HepG2 (cell line): ENCODE results near the gene DDX50. TPM values are rescaled to one million over a fixed set of nuclear protein-coding genes. Genes with fewer than 3 reads are reported as not detected.

ENCODE experiments used
- BRD4 ChIP-seq: sonication (generic); formaldehyde crosslinking; IDR thresholded peaks from 2 replicates; pipeline ENCODE4 v1.4.0; 2020; ENCODE audit warnings: missing genetic modification reagents
- EZH2 ChIP-seq: conservative IDR thresholded peaks from 2 replicates; pipeline ENCODE4 v1.6.1; 2012; ENCODE audit warnings: mild to moderate bottlenecking, low read depth, low read length, moderate library complexity
- FOXO4 ChIP-seq: sonication (generic); formaldehyde crosslinking; conservative IDR thresholded peaks from 2 replicates; pipeline ENCODE4 v1.8.1; 2023; ENCODE audit warnings: missing genetic modification reagents
- NFKB2 ChIP-seq: sonication (generic); formaldehyde crosslinking; IDR thresholded peaks from 2 replicates; pipeline ENCODE4 v1.4.0; 2020; ENCODE audit warnings: missing genetic modification reagents, borderline replicate concordance
- NR2F6 ChIP-seq, 2 experiments: IDR thresholded peaks; 2 replicates each; pipeline ENCODE4 v1.6.1; 2016; ENCODE audit warnings: antibody characterized with exemption in 1 of 2, mild to moderate bottlenecking in 1 of 2
- PAF1 ChIP-seq: IDR thresholded peaks from 2 replicates; pipeline ENCODE4 v1.6.1; 2016; ENCODE audit warnings: missing genetic modification reagents, missing compliant biosample characterization
- PHF5A ChIP-seq: IDR thresholded peaks from one replicate; pipeline ENCODE4 v1.6.1; 2018; ENCODE audit warnings: low read depth, missing genetic modification reagents; ENCODE audit not compliant: unreplicated experiment
- RAD51 ChIP-seq: fragments of 450-650 bp; IDR thresholded peaks from 2 replicates; pipeline ENCODE4 v1.6.1; 2016; ENCODE audit warnings: borderline replicate concordance
- RXRB ChIP-seq: IDR thresholded peaks from 2 replicates; pipeline ENCODE4 v1.6.1; 2016; ENCODE audit warnings: borderline replicate concordance, missing genetic modification reagents, missing compliant biosample characterization
- SETDB1 ChIP-seq: sonication (generic); formaldehyde crosslinking; IDR thresholded peaks from 2 replicates; pipeline ENCODE4 v1.5.1; 2020; ENCODE audit warnings: missing genetic modification reagents, mild to moderate bottlenecking, borderline replicate concordance
- SIN3B ChIP-seq: fragments of 150-350 bp; IDR thresholded peaks from 2 replicates; pipeline ENCODE4 v1.6.1; 2014; ENCODE audit warnings: low read length
- SNRNP70 ChIP-seq: fragments of 200-400 bp; formaldehyde crosslinking; IDR thresholded peaks from 2 replicates; pipeline ENCODE4 v1.6.1; 2017; ENCODE audit warnings: mild to moderate bottlenecking, low read depth, low read length, moderate library complexity
- THAP7 ChIP-seq: sonication (generic); formaldehyde crosslinking; IDR thresholded peaks from 2 replicates; pipeline ENCODE4 v1.8.1; 2023; ENCODE audit warnings: mild to moderate bottlenecking, missing genetic modification reagents
- TRIM24 ChIP-seq: sonication (generic); formaldehyde crosslinking; IDR thresholded peaks from 2 replicates; pipeline ENCODE4 v1.8.0; 2022; ENCODE audit warnings: mild to moderate bottlenecking, missing genetic modification reagents
- ZBTB46 ChIP-seq: sonication (generic); formaldehyde crosslinking; IDR thresholded peaks from 2 replicates; pipeline ENCODE4 v1.4.0; 2020; ENCODE audit warnings: mild to moderate bottlenecking, missing genetic modification reagents, borderline replicate concordance
- ZNF230 ChIP-seq: sonication (generic); formaldehyde crosslinking; IDR thresholded peaks from 2 replicates; pipeline ENCODE4 v1.4.0; 2020; ENCODE audit warnings: mild to moderate bottlenecking, missing genetic modification reagents
- ZNF276 ChIP-seq: sonication (generic); formaldehyde crosslinking; IDR thresholded peaks from 2 replicates; pipeline ENCODE4 v1.4.0; 2020; ENCODE audit warnings: mild to moderate bottlenecking, low read depth, missing genetic modification reagents
- ZNF597 ChIP-seq: sonication (generic); formaldehyde crosslinking; IDR thresholded peaks from 2 replicates; pipeline ENCODE4 v1.5.0; 2020; ENCODE audit warnings: missing genetic modification reagents
- ZNF629 ChIP-seq: sonication (generic); formaldehyde crosslinking; conservative IDR thresholded peaks from 2 replicates; pipeline ENCODE4 v1.5.0; 2020; ENCODE audit warnings: missing genetic modification reagents
- ZNF652 ChIP-seq: IDR thresholded peaks from 2 replicates; pipeline ENCODE4 v1.6.1; 2016; ENCODE audit warnings: low read depth, borderline replicate concordance
- ZNF7 ChIP-seq: IDR thresholded peaks from 2 replicates; pipeline ENCODE4 v1.6.1; 2016; ENCODE audit warnings: missing biosample characterization, missing genetic modification reagents
- ZNF747 ChIP-seq: sonication (generic); formaldehyde crosslinking; IDR thresholded peaks from 2 replicates; pipeline ENCODE4 v1.8.1; 2023; ENCODE audit warnings: missing genetic modification reagents, mild to moderate bottlenecking, borderline replicate concordance
- ZNF777 ChIP-seq: sonication (generic); formaldehyde crosslinking; IDR thresholded peaks from 2 replicates; pipeline ENCODE4 v1.4.0; 2020; ENCODE audit warnings: missing genetic modification reagents
- ZSCAN30 ChIP-seq: sonication (generic); formaldehyde crosslinking; IDR thresholded peaks from 2 replicates; pipeline ENCODE4 v1.5.0; 2020; ENCODE audit warnings: mild to moderate bottlenecking, missing genetic modification reagents
- polyA plus RNA-seq, 8 experiments: library from polyadenylated mRNA; depleted of rRNA in 3 of 8; stranded (reverse) in 7 of 8; unstranded in 1 of 8; fragments of >200 nt; fragmentation: Illumina TruSeq in 4 of 8; extraction: Trizol in 4 of 8; gene quantifications; 2 replicates each; pipeline versions ENCODE4 v1.2.1 to v1.2.3, GENCODE V29; 2011 to 2016; ENCODE audit warnings: low read depth in 4 of 8, missing spikeins in 1 of 8, mixed read lengths in 1 of 8; ENCODE audit not compliant: insufficient read depth in 1 of 8
- total RNA-seq, 5 experiments: library from RNA; depleted of rRNA; stranded (reverse); fragments of >200 nt; fragmentation: Illumina TruSeq; extraction: Trizol; gene quantifications; 2 replicates each; pipeline ENCODE4 v1.2.3, GENCODE V29; 2016; ENCODE audit warnings: low read depth in 1 of 5

DDX50 gene
- total and polyA plus RNA-seq, 2 of the 13 experiments (the other 11 are each of a cell fraction or from before 2014, with no cell fraction given): 19.0 to 38.2 TPM

- no peak for TF ChIP-seq NR2F6 (IDR thresholded peaks at IDR 0.05)
- peak; percentile 41; the same call in 1 of the 2 replicates for TF ChIP-seq NR2F6 (CRISPR knock-in tag; IDR thresholded peaks at IDR 0.05)
- 0 out of 2 replicates have a peak, but pooled peaks have one; percentile 47 for TF ChIP-seq ZBTB46 (CRISPR knock-in tag)
- TF ChIP-seq PHF5A (CRISPR knock-in tag): peak; percentile 13
- TF ChIP-seq ZNF230: peak; percentile 79
- TF ChIP-seq RXRB (CRISPR knock-in tag): peak; percentile 54; the same call in 1 of the 2 replicates
- TF ChIP-seq ZNF652 (CRISPR knock-in tag): no peak
- no peak for TF ChIP-seq RAD51
- no peak for TF ChIP-seq ZNF597
- no peak for TF ChIP-seq ZNF777 (CRISPR knock-in tag)
- peak; percentile 39; the same call in 1 of the 2 replicates for TF ChIP-seq ZNF276 (CRISPR knock-in tag)
- no peak for TF ChIP-seq FOXO4 (CRISPR knock-in tag)
- 0 out of 2 replicates have a peak, but pooled peaks have one; percentile 35 for TF ChIP-seq ZNF7 (CRISPR knock-in tag)
- TF ChIP-seq ZNF629 (CRISPR knock-in tag): no peak
- peak; percentile 91 for TF ChIP-seq BRD4 (CRISPR knock-in tag)
- no peak for TF ChIP-seq SIN3B
- TF ChIP-seq NFKB2 (CRISPR knock-in tag): peak; percentile 81; the same call in 1 of the 2 replicates
- TF ChIP-seq ZSCAN30 (CRISPR knock-in tag): 0 out of 2 replicates have a peak, but pooled peaks have one; percentile 63
- TF ChIP-seq ZNF747 (CRISPR knock-in tag): no peak; the same call in 1 of the 2 replicates
- no peak for TF ChIP-seq SNRNP70
- TF ChIP-seq PAF1 (CRISPR knock-in tag): no peak
- TF ChIP-seq EZH2: no peak
- no peak for TF ChIP-seq TRIM24 (CRISPR knock-in tag)
- no peak for TF ChIP-seq SETDB1
- TF ChIP-seq THAP7 (CRISPR knock-in tag): no peak
These were observed 549 bp upstream of the DDX50 start (continued) for GRCh38 chr10:68900427-68901104.
